ENCODE data around the gene MCTP2. TPM values are rescaled to one million over a fixed set of nuclear protein-coding genes. Genes with fewer than 3 reads are reported as not detected.

MCTP2 gene
- total and polyA plus RNA-seq, 9 of the 15 experiments (the other 6 are each of a cell fraction or from before 2014, with no cell fraction given): 0.07 TPM; not detected in 8

DNA sequence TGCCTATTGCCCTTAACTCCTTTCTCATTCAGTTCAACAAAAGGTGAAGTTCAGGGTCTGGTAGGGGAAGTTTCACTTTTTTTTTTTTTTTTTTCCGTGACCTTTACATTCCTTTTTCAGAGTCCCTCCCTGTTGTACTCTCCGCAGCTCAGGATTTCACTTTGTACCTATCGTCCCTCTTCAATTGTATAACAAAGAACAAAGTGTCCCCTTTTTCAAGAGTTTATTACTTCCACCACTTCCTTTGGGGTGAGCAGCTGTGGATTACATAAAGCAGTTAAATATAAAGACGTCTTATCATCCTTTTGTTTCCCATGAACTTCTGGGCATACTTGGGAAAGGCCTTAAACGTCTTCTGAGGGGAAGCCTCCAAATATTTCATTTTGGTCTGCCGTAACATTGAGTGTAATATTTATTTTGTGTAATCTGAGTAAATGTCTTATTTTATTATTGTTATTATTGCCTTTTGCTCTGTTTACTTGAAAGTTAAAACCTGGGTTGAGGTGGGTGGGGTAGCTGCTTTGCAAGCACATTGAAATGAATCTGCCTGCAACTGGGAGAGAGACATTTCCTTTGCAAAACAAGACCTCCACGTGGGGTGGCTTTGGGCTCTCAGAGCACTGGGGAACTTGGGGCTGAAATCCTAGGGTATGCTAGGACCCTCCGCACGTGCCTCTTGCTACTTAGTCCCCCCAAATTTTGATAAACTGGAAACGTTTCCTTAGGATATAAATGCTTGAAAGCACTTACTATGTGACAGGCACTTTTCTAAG, 169.4 kb downstream of the MCTP2 start (continued):
- TF ChIP-seq, protein P1, sequence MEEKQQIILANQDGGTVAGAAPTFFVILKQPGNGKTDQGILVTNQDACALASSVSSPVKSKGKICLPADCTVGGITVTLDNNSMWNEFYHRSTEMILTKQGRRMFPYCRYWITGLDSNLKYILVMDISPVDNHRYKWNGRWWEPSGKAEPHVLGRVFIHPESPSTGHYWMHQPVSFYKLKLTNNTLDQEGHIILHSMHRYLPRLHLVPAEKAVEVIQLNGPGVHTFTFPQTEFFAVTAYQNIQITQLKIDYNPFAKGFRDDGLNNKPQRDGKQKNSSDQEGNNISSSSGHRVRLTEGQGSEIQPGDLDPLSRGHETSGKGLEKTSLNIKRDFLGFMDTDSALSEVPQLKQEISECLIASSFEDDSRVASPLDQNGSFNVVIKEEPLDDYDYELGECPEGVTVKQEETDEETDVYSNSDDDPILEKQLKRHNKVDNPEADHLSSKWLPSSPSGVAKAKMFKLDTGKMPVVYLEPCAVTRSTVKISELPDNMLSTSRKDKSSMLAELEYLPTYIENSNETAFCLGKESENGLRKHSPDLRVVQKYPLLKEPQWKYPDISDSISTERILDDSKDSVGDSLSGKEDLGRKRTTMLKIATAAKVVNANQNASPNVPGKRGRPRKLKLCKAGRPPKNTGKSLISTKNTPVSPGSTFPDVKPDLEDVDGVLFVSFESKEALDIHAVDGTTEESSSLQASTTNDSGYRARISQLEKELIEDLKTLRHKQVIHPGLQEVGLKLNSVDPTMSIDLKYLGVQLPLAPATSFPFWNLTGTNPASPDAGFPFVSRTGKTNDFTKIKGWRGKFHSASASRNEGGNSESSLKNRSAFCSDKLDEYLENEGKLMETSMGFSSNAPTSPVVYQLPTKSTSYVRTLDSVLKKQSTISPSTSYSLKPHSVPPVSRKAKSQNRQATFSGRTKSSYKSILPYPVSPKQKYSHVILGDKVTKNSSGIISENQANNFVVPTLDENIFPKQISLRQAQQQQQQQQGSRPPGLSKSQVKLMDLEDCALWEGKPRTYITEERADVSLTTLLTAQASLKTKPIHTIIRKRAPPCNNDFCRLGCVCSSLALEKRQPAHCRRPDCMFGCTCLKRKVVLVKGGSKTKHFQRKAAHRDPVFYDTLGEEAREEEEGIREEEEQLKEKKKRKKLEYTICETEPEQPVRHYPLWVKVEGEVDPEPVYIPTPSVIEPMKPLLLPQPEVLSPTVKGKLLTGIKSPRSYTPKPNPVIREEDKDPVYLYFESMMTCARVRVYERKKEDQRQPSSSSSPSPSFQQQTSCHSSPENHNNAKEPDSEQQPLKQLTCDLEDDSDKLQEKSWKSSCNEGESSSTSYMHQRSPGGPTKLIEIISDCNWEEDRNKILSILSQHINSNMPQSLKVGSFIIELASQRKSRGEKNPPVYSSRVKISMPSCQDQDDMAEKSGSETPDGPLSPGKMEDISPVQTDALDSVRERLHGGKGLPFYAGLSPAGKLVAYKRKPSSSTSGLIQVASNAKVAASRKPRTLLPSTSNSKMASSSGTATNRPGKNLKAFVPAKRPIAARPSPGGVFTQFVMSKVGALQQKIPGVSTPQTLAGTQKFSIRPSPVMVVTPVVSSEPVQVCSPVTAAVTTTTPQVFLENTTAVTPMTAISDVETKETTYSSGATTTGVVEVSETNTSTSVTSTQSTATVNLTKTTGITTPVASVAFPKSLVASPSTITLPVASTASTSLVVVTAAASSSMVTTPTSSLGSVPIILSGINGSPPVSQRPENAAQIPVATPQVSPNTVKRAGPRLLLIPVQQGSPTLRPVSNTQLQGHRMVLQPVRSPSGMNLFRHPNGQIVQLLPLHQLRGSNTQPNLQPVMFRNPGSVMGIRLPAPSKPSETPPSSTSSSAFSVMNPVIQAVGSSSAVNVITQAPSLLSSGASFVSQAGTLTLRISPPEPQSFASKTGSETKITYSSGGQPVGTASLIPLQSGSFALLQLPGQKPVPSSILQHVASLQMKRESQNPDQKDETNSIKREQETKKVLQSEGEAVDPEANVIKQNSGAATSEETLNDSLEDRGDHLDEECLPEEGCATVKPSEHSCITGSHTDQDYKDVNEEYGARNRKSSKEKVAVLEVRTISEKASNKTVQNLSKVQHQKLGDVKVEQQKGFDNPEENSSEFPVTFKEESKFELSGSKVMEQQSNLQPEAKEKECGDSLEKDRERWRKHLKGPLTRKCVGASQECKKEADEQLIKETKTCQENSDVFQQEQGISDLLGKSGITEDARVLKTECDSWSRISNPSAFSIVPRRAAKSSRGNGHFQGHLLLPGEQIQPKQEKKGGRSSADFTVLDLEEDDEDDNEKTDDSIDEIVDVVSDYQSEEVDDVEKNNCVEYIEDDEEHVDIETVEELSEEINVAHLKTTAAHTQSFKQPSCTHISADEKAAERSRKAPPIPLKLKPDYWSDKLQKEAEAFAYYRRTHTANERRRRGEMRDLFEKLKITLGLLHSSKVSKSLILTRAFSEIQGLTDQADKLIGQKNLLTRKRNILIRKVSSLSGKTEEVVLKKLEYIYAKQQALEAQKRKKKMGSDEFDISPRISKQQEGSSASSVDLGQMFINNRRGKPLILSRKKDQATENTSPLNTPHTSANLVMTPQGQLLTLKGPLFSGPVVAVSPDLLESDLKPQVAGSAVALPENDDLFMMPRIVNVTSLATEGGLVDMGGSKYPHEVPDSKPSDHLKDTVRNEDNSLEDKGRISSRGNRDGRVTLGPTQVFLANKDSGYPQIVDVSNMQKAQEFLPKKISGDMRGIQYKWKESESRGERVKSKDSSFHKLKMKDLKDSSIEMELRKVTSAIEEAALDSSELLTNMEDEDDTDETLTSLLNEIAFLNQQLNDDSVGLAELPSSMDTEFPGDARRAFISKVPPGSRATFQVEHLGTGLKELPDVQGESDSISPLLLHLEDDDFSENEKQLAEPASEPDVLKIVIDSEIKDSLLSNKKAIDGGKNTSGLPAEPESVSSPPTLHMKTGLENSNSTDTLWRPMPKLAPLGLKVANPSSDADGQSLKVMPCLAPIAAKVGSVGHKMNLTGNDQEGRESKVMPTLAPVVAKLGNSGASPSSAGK (IDR thresholded peaks at IDR 0.05): no peak
- TF ChIP-seq TCF7L2 (IDR thresholded peaks at IDR 0.05; ENCODE audit: low read depth, low read length) (no peak), XRCC5 (IDR thresholded peaks at IDR 0.05; ENCODE audit: low read depth, low read length) (no peak), RCOR1 (IDR thresholded peaks at IDR 0.05; ENCODE audit: borderline replicate concordance in 1 of 2, low read depth in 2 of 2, low read length in 2 of 2) (no peak), THAP7 (CRISPR knock-in tag; IDR thresholded peaks at IDR 0.05) (no peak), ADNP (tag; IDR thresholded peaks at IDR 0.05) (no peak), PHF20 (IDR thresholded peaks at IDR 0.05; ENCODE audit: partially characterized antibody) (no peak), WHSC1 (IDR thresholded peaks at IDR 0.05; ENCODE audit: low read length) (no peak), ZBED1 (IDR thresholded peaks at IDR 0.05) (no peak), HDGF (IDR thresholded peaks at IDR 0.05) (no peak)

All from K562 (cell line).